ENCODE measurements around the gene SLC7A7. TPM values are rescaled to one million over a fixed set of nuclear protein-coding genes. Genes with fewer than 3 reads are reported as not detected.
A peak's percentile ranks its signal among the peaks of the same experiment; 100 is the strongest.

The SLC7A7 gene
- total and polyA plus RNA-seq, 2 of the 13 experiments (the other 11 are each of a cell fraction or from before 2014, with no cell fraction given) = 0.13 to 0.63 TPM

DNA sequence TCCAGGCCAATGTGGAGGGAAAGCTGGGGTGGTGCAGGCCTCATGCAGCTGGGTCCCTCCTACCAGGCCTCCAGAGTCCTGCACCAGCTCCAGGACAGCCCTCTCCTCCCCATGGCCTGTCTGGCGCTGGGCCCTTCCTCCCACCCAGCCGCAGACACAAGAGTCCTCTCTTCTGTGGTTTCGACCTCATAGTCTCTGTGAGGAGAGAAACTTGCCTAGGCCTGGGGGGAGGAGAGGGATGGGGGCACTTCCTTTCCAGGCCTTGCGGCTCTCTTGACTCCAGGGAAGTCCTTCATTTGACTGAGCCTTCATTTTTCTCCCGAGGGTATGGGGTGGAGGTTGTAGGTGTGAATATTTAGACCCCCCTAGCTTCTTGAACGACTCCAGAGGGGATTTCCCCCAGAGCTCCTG is 23.4 kb upstream of the SLC7A7 start (continued):
- no peak for TF ChIP-seq TFDP2 (CRISPR knock-in tag; IDR thresholded peaks at IDR 0.05)
- TF ChIP-seq IRF2 (CRISPR knock-in tag; IDR thresholded peaks at IDR 0.05) = no peak
- no peak for TF ChIP-seq ETV5 (CRISPR knock-in tag; IDR thresholded peaks at IDR 0.05; ENCODE audit: borderline replicate concordance)
- TF ChIP-seq DBP (CRISPR knock-in tag; IDR thresholded peaks at IDR 0.05; ENCODE audit: not compliant biosample characterization) = no peak
- TF ChIP-seq RXRB (CRISPR knock-in tag; IDR thresholded peaks at IDR 0.05; ENCODE audit: borderline replicate concordance) = no peak
- no peak for TF ChIP-seq ZNF235 (CRISPR knock-in tag; IDR thresholded peaks at IDR 0.05; ENCODE audit: borderline replicate concordance)
- no peak for TF ChIP-seq ZNF382 (CRISPR knock-in tag; IDR thresholded peaks at IDR 0.05; ENCODE audit: borderline replicate concordance)
- TF ChIP-seq ZNF775 (CRISPR knock-in tag; IDR thresholded peaks at IDR 0.05; ENCODE audit: borderline replicate concordance) = no peak
- TF ChIP-seq ZNF761 (CRISPR knock-in tag; conservative IDR thresholded peaks at IDR 0.05) = 0 out of 2 replicates have a peak, but pooled peaks have one; percentile 35
- 0 out of 2 replicates have a peak, but pooled peaks have one; percentile 33 for TF ChIP-seq ARNTL (CRISPR knock-in tag; IDR thresholded peaks at IDR 0.05)
- TF ChIP-seq, protein P1, sequence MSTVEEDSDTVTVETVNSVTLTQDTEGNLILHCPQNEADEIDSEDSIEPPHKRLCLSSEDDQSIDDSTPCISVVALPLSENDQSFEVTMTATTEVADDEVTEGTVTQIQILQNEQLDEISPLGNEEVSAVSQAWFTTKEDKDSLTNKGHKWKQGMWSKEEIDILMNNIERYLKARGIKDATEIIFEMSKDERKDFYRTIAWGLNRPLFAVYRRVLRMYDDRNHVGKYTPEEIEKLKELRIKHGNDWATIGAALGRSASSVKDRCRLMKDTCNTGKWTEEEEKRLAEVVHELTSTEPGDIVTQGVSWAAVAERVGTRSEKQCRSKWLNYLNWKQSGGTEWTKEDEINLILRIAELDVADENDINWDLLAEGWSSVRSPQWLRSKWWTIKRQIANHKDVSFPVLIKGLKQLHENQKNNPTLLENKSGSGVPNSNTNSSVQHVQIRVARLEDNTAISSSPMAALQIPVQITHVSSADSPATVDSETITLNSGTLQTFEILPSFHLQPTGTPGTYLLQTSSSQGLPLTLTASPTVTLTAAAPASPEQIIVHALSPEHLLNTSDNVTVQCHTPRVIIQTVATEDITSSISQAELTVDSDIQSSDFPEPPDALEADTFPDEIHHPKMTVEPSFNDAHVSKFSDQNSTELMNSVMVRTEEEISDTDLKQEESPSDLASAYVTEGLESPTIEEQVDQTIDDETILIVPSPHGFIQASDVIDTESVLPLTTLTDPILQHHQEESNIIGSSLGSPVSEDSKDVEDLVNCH (CRISPR knock-in tag; IDR thresholded peaks at IDR 0.05) = peak; percentile 58; the same call in 1 of the 2 replicates
- TF ChIP-seq ATF1 (CRISPR knock-in tag; IDR thresholded peaks at IDR 0.05) = no peak
- no peak for TF ChIP-seq ZNF251 (CRISPR knock-in tag; IDR thresholded peaks at IDR 0.05)
- no peak for TF ChIP-seq NCOR1 (IDR thresholded peaks at IDR 0.05; ENCODE audit: borderline replicate concordance, low read length)
- TF ChIP-seq, protein P2, sequence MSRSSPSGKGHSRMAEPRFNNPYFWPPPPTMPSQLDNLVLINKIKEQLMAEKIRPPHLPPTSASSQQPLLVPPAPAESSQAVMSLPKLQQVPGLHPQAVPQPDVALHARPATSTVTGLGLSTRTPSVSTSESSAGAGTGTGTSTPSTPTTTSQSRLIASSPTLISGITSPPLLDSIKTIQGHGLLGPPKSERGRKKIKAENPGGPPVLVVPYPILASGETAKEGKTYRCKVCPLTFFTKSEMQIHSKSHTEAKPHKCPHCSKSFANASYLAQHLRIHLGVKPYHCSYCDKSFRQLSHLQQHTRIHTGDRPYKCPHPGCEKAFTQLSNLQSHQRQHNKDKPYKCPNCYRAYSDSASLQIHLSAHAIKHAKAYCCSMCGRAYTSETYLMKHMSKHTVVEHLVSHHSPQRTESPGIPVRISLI (CRISPR knock-in tag; IDR thresholded peaks at IDR 0.05; ENCODE audit: borderline replicate concordance) = no peak
- no peak for TF ChIP-seq AGO2 (optimal IDR thresholded peaks at IDR 0.05; ENCODE audit: low read depth, low read length)
- TF ChIP-seq NBN (conservative IDR thresholded peaks at IDR 0.05) = no peak
- TF ChIP-seq TIGD3 (CRISPR knock-in tag; IDR thresholded peaks at IDR 0.05; ENCODE audit: borderline replicate concordance) = no peak
- no peak for TF ChIP-seq ZNF616 (CRISPR knock-in tag; IDR thresholded peaks at IDR 0.05; ENCODE audit: low read depth)
- no peak for TF ChIP-seq MIER3 (CRISPR knock-in tag; IDR thresholded peaks at IDR 0.05; ENCODE audit: borderline replicate concordance)

All from HepG2 (cell line).